ENCODE results near the gene PRR19.
"Not testable (repeated sequence)": the region's sequence is repeated elsewhere in the genome, so short reads cannot be mapped to it uniquely, and the experiment has no call there.

Gene PRR19, protein sequence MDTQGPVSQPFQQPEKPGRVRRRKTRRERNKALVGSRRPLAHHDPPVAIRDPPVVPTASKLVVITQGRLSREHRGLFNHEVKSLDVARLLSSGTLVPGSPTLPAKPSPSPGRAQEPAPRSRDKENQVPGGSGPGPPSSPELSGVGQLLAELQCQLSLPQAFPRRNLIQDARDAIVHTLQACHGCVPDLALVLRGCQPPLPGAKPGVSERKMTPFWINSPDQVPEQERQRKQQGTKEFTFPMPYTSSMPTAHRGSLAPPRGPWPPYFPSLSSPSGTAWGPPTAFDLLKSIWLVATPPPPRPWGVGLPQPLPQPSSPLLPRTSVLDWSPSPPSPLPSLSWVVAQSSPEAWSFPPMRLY

DNA sequence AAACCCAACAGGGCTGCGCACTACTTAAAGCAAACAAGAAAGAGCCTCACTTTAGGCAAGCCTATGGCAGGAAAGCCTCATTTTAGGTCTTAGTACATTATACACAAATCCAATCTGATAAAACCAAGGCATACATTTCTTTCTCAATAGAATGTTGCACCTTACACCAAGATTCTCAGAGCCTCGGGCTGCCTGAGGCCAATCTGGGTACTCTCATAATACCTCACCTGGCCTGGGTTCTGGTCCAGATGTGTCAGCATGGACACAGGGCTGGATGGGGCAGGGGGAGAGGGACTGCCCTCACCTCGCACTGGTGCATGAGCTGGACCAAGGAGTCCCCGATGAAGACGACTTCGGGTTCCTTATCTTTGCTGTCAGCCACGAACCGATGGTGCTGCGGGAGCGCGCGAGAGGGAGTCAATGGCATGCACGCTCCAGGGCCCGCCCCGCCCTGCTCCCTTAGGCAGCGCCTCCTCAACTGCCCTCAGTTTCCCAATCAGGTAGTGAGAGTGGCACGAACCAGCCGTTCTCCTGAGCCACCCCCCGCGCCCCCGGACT lies at the start of gene PRR19:
Gene PRR19 (plus strand): TSS at position 487 of the 558 bp plus-strand sequence. CDS start 7,453 bp downstream, outside the sequence.
- H3K4me3 ChIP-seq: peak within 1 kb of the TSS; percentile 37 to 56 (median 51)
- H3K27ac ChIP-seq: peak within 1 kb of the TSS in 20 of 21 experiments; percentile 2 to 86 (median 46)

DNA sequence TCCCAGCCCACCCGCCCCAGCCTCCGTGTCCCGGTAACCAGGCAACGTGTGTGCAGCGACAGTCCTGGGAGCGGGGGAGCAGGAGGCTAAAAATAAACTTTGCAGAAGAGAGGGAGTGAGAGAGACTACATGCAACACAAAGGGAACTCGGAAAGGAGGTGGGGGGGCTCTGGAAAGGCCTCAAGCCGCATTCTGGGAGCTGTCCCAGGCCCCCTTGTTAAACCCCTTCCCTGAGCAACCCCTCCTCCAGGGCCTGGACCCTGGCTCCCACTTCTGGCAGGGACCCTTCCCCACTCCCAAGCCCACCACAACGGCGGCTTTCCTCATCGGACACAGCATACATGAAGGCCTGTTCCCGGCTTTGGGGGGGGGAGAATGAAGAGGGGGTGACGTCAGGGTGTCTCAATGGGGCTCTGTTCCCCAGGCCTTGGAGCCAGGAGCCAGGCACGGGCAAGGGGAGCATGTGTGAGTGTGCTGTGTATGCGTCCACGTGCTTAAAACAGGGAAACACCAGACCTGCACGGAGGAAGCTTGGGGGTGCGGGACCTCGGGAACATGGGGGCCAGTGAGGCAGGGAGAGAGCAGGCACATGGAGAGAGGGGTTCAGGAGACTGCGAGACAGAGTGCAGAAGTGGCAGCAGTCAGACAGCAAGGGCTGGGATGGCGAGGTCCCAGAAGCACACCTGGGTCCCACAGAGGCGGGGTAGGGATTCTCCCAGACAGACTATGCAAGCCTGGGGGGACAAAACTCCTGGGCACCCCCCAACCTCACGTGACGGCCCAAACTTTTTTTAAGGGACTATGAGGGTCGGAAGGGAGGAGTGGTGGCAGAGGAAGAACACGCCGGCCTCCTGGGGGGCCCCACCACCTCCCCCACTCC lies 49.3 kb upstream of the PRR19 start:
- peak overlapping the region; percentile 88 to 100 (median 98) for H3K27ac ChIP-seq

DNA sequence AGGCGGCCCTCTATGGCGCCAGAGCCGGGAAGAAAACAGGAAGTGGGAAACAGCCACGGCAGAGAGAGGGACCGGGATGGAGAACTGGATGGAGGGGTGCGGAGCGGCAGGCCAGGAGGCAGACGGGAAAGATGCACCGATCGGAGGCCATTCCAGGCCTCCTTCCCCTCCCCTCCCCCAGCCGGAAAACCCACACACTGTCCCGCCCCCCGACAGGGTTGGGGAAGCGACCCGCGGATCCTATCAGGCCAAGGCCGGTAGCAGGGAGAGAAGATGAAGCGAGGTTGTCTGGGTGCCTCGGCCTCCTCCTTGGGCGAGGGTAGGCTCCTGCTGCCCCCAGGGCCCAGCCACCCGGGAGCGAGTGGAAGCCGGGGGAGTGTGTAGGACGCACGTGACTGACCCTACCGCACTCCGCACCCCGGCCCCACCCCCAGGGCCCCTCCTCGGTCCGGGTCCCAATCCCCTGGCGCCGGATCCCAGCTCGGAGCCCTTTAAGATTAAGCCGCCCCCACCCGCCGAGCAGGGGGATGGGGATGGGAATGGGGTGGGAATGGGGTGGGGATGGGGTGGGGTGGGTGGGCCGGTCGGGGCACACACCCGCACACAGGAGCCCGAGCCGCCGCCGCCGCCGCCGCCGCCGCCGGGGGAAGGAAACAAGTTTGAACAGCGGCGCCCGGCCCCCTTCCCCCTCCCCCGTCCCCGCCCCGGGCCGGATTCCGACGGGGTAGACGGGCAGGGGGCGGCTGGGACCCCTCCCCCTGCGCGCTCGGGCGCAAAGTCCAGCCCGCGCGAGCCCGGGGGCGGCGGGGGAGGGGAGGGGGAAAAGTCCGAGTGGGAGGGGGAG lies 48.5 kb upstream of the PRR19 start:
- Histone ChIP-seq H3K27ac (peak overlapping the region; percentile 88 to 100 (median 98)), H3K4me3 (peak overlapping the region; percentile 76 to 100 (median 94))

More for the DNA sequence above, 49.3 kb upstream of the PRR19 start:
- peak overlapping the region; percentile 76 to 100 (median 94) for H3K4me3 ChIP-seq

DNA sequence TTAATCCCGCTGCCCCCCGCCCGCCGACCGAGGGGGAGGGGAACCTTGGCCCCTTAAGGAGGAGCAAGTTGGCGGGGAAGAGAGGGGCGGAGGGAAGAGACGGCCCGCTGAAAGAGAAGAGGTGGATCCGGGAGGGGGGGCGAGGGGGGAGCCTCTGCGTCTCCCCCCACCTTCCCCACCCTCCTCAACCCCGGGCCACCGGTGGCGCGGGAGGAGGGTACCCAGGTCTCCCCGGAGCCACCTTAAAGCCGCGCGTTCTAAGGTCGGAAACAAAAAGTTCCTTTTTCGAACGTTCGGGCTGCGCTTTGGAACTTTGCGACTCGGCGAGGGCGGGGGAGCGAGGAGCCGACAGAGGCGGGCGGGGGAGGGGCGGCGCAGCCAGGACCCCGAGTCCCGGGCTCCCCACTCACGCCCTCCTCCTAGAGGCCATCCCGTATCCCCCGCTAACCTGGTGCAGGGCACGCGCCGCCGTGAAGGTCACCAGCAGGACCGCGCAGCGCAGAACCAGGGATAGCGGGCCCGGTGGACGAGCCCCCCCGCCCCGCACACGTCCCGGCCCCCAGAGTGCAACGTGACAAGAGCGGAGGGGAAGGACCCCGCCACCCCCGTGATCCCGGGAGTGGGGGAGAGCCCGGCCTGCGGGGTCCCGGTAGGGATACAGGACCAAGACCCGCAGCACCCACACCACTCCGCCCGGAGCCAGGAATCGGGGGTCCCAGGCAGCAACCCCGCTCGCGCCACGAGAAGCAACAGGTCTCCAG lies 47.7 kb upstream of the PRR19 start:
- Histone ChIP-seq H3K27ac (peak overlapping the region; percentile 88 to 100 (median 98)), H3K4me3 (peak overlapping the region; percentile 76 to 100 (median 94))

DNA sequence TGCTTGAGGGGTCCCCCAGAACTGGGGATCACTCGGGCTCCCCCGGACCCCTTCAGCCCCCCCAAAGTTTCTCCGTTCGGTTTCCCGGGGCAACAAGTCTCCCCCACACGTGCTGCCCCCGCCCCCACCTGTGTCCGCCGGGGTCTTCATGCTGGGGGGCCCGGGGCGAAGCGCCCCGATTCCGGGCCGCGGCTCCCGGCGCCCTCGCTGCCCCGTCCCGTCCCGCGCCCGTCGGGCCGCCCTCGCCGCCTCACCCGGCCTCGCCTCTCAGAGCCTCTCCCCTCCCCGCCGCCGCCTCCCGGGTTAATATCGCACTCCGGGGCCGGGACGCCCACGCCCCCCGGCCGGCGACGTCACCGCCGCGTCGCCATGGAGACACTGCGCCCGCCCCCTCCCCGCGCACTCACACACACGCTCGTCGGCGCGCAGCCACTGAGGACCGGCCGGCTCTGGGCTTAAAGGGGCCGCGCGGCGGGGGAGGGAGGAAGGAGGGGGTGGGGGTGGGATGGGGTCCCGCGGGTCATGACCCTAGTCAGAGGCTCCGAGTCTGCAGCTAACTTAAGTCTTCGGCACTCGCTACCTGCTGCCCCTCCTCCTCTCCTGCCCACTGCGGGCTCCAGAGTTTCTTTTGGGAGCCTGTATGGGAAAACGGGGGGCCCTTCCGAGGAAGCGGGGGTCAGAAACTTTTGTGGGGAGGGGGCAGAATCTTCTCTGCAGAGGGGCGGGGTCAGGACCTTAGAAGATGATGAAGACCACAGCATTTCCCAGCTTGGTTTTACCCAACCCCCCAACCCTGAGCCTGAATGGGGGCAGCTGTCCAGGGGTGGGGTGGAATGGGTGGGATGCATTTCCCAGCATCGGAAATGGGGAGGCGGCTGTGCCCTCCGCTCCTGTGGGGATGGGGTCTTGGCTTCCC lies 46.8 kb upstream of the PRR19 start, which contains the start of gene ERF:
Gene ERF (minus strand): TSS at position 279 of the 916 bp plus-strand sequence. CDS start 129 bp downstream, at position 150.
- H3K27ac ChIP-seq: peak within 1 kb of the TSS; percentile 88 to 100 (median 98)
- H3K4me3 ChIP-seq: peak within 1 kb of the TSS; percentile 76 to 100 (median 94)

DNA sequence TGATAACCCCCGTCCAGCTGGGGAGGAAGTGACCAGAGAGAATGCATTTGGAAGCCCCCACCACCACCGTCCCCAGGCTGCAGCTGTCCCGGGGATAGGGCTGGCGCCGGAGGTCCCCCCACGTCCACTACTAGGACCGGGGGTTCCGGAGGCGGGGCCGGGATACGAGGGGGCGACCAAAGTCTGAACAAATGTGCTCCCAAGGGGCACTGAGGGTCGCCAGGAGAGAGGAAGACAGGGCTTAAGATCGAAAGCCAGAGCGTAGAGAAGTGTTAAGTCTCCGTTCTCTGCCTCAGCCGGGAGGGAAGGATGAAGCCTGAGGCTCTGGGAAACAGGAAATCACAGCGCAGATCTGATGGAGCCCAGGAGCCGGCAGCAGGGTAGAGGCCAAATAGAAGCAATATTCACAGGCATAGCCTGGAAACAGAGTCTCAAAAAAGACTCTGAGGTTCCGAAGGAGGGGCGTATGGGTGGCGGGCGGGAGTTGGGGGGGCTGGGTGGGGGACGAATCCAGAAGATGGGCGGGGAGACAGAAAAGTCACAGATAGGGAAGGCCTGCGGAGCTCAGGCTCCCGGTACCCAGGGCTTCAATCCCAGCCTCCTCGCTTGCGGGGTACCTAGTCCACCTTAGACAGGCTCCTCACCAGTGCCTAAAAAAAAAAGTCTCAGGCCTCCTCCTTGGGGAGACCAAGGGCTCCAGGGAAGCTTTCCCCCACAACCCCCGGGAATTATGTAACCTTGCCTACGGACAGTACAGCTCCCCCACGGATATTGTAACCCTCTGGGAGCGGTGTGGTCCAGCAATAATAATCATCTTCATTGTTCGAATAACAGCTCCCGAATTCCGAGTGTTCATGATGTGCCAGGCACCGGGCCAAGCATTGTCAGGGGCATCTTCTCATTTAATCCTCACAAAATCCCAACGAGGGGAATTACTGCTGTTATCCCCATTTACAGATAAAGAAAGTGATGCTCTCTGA lies 45.9 kb upstream of the PRR19 start:
- Histone ChIP-seq H3K4me3 (peak overlapping the region; percentile 76 to 100 (median 94)), H3K27ac (peak overlapping the region in 20 of 21 experiments; percentile 29 to 100 (median 98))

DNA sequence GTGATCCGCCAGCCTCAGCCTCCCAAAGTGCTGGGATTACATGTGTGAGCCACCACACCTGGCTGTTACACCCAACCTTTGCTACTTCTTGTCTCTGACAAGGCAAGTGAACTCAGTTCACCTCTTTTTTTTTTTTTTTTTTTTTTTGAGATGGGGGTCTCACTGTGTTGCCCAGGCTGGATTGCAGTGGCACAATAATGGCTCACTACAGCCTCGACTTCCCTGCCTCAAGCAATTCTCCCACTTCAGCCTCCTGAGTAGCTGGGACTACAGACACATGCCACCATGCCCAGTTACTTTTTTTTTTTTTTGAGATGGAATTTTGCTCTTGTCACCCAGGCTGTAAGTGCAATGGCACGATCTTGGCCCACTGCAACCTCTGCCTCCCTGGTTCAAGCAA lies 44.1 kb upstream of the PRR19 start:
- not testable (repeated sequence) for H3K27ac ChIP-seq

DNA sequence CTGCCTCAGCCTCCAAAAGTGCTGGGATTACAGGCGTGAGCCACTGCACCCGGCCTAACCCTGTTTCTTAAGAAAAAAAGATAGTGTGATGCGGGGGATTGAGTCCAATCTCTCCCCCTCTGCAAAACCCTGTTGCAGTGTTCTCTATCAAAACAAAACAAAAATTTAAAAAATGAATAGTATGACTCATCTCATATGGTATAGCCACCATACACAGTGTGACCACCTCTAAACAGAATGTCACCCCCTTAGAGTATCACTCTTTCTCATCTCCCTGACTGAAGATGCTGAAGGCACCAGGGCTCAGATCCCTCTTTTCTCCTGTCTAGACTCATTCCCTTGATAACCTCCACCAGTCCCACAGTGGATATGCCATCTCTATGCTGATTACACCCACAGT lies 40.2 kb upstream of the PRR19 start:
- no peak overlapping the region for H3K4me3 ChIP-seq
- H3K27ac ChIP-seq: no peak overlapping the region

More for the DNA sequence above, 44.1 kb upstream of the PRR19 start:
- H3K4me3 ChIP-seq: not testable (repeated sequence)

DNA sequence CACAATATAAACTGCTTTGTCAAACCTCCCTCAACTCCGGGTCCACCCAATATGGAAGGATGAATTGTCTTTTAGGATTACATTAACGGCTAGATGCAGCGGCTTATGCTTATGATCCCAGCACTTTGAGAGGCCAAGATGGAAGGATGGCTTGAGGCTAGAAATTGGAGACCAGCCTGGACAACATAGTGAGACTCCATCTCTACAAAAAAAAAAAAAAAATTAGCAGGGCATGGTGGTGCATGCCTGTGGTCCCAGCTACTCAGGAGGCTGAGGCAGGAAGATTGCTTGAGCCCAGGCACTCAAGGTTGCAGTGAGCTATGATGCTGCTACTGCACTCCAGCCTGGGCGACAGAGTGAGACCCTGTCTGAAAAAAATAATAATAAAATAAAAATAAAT lies 35.8 kb upstream of the PRR19 start:
- not testable (repeated sequence) for H3K4me3 ChIP-seq, H3K27ac ChIP-seq

DNA sequence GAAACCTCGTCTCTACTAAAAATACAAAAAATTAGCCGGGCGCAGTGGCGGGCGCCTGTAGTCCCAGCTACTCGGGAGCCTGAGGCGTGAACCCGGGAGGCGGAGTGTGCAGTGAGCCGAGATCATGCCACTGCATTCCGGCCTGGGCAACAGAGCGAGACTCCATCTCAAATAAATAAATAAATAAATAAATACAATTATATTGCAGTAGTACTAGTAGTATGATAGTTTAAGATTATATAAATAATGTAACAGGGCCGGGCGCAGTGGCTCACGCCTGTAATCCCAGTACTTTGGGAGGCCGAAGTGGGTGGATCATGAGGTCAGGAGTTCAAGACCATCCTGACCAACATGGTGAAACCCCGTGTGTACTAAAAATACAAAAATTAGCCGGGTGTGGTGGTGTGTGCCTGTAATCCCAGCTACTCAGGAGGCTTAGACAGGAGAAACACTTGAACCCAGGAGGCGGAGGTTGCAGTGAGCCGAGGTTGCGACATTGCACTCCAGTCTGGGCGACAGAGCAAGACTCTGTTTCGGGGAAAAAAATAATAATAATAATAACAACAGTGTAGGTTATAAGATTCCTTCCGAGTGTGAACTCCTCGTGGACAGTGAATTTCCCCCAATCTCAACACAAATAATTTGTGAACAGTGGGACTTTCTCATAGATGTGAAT lies 34.9 kb upstream of the PRR19 start:
- not testable (repeated sequence) for H3K4me3 ChIP-seq
- peak overlapping the region in 3 of 21 experiments; percentile 58 to 99 (median 92) for H3K27ac ChIP-seq

DNA sequence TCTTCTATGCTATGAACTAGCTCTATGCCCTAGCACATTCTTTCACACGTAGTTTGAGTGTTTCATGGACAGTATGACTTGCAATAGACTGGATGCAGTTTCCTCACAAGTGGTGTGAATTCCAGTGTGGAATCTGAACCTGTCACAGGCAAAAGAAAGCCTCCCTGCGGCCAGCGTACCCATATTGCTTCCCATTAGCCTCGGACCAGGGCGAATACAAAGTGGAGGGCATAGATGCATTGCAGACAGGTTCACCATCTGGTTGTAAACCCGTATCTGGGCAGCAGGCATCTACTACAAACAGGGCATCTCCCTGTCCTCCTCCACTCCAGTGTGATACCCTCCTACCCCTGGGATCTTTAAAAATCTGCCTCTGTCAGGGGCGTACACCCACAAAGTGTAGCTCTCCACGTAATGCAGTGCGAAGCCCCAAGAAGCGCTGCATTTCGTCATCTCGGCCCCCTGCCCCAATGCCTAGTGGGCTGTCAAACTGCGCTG lies 34.2 kb upstream of the PRR19 start:
- Histone ChIP-seq H3K27ac (peak overlapping the region in 20 of 21 experiments; percentile 8 to 100 (median 97)), H3K4me3 (peak overlapping the region; percentile 44 to 71 (median 56))

DNA sequence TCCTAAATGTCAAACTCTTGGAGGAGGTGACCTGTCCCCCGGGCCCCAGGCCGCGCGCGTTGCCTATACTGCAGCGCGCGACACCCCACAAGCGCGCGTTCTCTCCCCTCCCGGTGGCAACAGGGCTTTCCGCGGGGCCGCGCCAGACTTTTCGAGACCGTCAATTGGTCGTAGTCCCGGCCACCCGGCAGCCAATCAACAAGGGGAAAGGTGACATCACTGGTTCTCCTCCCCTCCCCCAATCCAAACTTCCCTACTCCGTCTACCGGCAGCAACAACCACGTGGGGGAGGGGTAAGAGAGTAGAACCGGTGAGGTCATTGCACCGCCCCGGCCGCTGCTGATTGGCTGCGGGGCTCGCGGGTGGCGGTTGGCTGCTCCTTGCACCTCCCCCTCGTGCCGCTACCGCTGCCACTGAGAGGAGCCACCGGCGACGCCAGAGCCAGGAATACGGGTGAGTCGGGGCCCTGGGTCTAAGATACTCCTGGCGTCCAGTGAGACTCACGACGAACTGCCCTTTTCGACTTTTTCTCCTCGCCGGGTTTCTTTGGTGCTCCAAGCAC lies 33.7 kb upstream of the PRR19 start:
- H3K27ac ChIP-seq: peak overlapping the region; percentile 84 to 100 (median 97)
- peak overlapping the region; percentile 44 to 71 (median 56) for H3K4me3 ChIP-seq

DNA sequence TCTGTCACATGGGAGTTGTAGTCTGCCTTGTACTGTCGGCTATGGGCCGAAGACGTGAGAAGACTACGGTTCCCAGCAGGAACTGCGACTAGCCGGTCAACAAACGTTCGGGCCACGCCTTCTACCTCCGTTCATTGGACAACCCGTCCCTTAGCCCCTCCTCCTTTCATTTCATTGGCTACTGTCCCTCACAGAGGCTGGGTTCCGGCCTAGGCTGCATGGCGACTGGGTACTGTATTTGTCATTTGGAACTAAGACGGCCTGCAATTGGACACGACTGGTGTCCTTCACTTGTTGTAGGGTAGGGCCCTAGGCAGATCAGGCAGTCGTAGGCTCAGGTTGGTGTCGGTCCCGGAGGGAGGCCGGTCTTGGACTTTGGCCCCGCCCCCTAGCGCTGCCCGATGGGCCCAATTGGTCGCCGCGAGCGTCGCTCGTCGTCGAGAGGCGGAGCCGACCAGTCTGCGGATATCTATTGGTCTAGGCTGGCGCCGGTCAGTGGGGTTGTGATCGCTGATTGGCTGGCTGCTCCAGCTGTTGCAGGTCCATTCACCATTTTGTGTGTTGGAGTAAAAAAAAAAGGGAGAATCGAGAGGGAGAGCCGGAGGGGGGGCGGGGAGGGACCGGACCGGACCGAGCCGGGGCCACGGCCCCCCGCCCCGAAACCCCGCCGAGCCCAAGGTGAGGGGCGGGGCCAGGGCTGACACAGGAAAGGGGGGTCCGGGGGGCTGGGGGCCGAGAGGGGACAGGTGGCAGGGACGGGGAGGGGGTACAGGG lies 33.0 kb upstream of the PRR19 start, which contains the start of gene CIC:
Gene CIC (plus strand): TSS at position 549 of the 774 bp plus-strand sequence. CDS start 2,532 bp downstream, outside the sequence.
- peak within 1 kb of the TSS; percentile 51 to 76 (median 62) for H3K4me3 ChIP-seq

More for the DNA sequence above, 33.0 kb upstream of the PRR19 start, which contains the start of gene CIC:
- H3K27ac ChIP-seq: peak within 1 kb of the TSS; percentile 90 to 100 (median 97)

All from skin epidermis (tissue), 12 donors.